22Rv1 (cell line): ENCODE data around the gene OR5B17.

Source experiments
- ZFX ChIP-seq: fragments of 450-650 bp; IDR thresholded peaks from 2 replicates; pipeline ENCODE4 v1.6.1; 2017; ENCODE audit warnings: antibody characterized with exemption, borderline replicate concordance
- TF ChIP-seq, protein P1 (sequence below): fragments of 450-650 bp; IDR thresholded peaks from 2 replicates; pipeline ENCODE4 v1.5.1; 2017; ENCODE audit warnings: mild to moderate bottlenecking

DNA sequence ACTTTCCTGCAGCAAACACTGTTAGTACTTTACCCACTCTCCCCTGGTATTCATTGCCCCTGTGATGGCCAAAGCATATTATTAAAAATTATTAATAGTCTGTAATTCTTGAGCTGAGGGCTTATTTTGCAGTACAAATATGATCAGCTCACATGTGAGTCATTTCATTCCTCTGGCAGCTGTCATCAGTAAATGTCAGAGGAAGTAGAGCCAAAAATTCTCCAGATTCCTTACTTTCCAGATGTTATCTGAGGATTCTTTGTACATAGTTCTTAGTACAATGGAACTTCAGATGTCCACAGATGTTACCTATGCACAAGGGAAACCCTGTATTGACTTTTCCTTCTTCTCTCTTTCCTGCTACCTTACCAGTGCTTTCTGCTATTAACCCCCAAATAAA lies 35.3 kb upstream of the OR5B17 start:
- TF ChIP-seq, protein P1, sequence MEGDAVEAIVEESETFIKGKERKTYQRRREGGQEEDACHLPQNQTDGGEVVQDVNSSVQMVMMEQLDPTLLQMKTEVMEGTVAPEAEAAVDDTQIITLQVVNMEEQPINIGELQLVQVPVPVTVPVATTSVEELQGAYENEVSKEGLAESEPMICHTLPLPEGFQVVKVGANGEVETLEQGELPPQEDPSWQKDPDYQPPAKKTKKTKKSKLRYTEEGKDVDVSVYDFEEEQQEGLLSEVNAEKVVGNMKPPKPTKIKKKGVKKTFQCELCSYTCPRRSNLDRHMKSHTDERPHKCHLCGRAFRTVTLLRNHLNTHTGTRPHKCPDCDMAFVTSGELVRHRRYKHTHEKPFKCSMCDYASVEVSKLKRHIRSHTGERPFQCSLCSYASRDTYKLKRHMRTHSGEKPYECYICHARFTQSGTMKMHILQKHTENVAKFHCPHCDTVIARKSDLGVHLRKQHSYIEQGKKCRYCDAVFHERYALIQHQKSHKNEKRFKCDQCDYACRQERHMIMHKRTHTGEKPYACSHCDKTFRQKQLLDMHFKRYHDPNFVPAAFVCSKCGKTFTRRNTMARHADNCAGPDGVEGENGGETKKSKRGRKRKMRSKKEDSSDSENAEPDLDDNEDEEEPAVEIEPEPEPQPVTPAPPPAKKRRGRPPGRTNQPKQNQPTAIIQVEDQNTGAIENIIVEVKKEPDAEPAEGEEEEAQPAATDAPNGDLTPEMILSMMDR: no peak
- TF ChIP-seq ZFX: no peak
